Neuron (in vitro differentiated cells): ENCODE data around the gene SAMD4B.

Source experiments
- H2AFZ ChIP-seq: one replicate; pipeline ENCODE4 v1.6.1; 2013; ENCODE audit warnings: low read depth, mild to moderate bottlenecking, inconsistent platforms, low read length, moderate library complexity
- H3K27me3 ChIP-seq: one replicate; pipeline ENCODE4 v1.6.1; 2013; ENCODE audit warnings: low read length; ENCODE audit not compliant: insufficient read depth
- H3K36me3 ChIP-seq: one replicate; pipeline ENCODE4 v1.6.1; 2013; ENCODE audit warnings: low read length; ENCODE audit not compliant: insufficient read depth
- H3K4me1 ChIP-seq: one replicate; pipeline ENCODE4 v1.6.1; 2013; ENCODE audit warnings: low read length; ENCODE audit not compliant: insufficient read depth
- H3K4me3 ChIP-seq: 2 replicates; pipeline ENCODE4 v1.5.1; 2013; ENCODE audit warnings: mild to moderate bottlenecking, low read length, moderate library complexity
- H3K9me3 ChIP-seq: one replicate; pipeline ENCODE4 v1.6.1; 2013; ENCODE audit warnings: low read length

The SAMD4B gene

GRCh38 chr19:39388657-39389056, 46.4 kb downstream of the SAMD4B start:
- H3K36me3 ChIP-seq: peaks cover 63% of the 10 kb centered on the region

GRCh38 chr19:39389631-39390414, 47.6 kb downstream of the SAMD4B start:
- peak overlapping the region; percentile 77 for H3K4me3 ChIP-seq
- peaks cover 57% of the 10 kb centered on the region for H3K36me3 ChIP-seq
- H3K9me3 ChIP-seq: no peaks in the 10 kb centered on the region
- H2AFZ ChIP-seq: no peak overlapping the region
- H3K27me3 ChIP-seq: no peaks in the 10 kb centered on the region
- H3K4me1 ChIP-seq: peaks cover 15% of the 10 kb centered on the region

More at GRCh38 chr19:39388657-39389056, 46.4 kb downstream of the SAMD4B start:
- no peaks in the 10 kb centered on the region for H3K27me3 ChIP-seq
- no peak overlapping the region for H3K4me3 ChIP-seq
- H3K9me3 ChIP-seq: no peaks in the 10 kb centered on the region
- peaks cover 15% of the 10 kb centered on the region for H3K4me1 ChIP-seq
- H2AFZ ChIP-seq: no peak overlapping the region

GRCh38 chr19:39390451-39390750, 48.2 kb downstream of the SAMD4B start:
- H3K4me3 ChIP-seq: peak overlapping the region; percentile 77
- peaks cover 53% of the 10 kb centered on the region for H3K36me3 ChIP-seq
- H3K9me3 ChIP-seq: no peaks in the 10 kb centered on the region
- peaks cover 15% of the 10 kb centered on the region for H3K4me1 ChIP-seq
- H3K27me3 ChIP-seq: no peaks in the 10 kb centered on the region
- H2AFZ ChIP-seq: peak overlapping the region; percentile 16

GRCh38 chr19:39390751-39391437, 48.7 kb downstream of the SAMD4B start, which contains the start of the genes MED29 and PAF1:
TSS of gene MED29 (plus strand) at chr19:39391378. CDS start at chr19:39391423, 45 bp downstream.
TSS of gene PAF1 (minus strand) at chr19:39391106. CDS start at chr19:39390864, 242 bp downstream.
- Histone ChIP-seq H3K4me1 (peaks cover 15% of the 10 kb centered on the region), H2AFZ (peak within 1 kb of the TSS; percentile 16), H3K9me3 (no peaks in the 10 kb centered on the region), H3K36me3 (peaks cover 49% of the 10 kb centered on the region), H3K27me3 (no peaks in the 10 kb centered on the region), H3K4me3 (peak within 1 kb of the TSS; percentile 77)

GRCh38 chr19:39397360-39398296, 55.4 kb downstream of the SAMD4B start:
- Histone ChIP-seq H2AFZ (no peak overlapping the region), H3K9me3 (no peaks in the 10 kb centered on the region), H3K4me1 (peaks cover 12% of the 10 kb centered on the region), H3K36me3 (peaks cover 14% of the 10 kb centered on the region), H3K4me3 (no peak overlapping the region), H3K27me3 (no peaks in the 10 kb centered on the region)

GRCh38 chr19:39398297-39398864, 56.2 kb downstream of the SAMD4B start:
- Histone ChIP-seq H3K4me3 (no peak overlapping the region), H3K4me1 (peaks cover 15% of the 10 kb centered on the region), H3K36me3 (peaks cover 13% of the 10 kb centered on the region), H3K27me3 (no peaks in the 10 kb centered on the region), H2AFZ (no peak overlapping the region), H3K9me3 (no peaks in the 10 kb centered on the region)

- H3K4me3 ChIP-seq: no peak overlapping the region
- no peak overlapping the region for H2AFZ ChIP-seq
- no peaks in the 10 kb centered on the region for H3K9me3 ChIP-seq
- H3K27me3 ChIP-seq: no peaks in the 10 kb centered on the region
- peaks cover 22% of the 10 kb centered on the region for H3K4me1 ChIP-seq
- H3K36me3 ChIP-seq: peaks cover 5% of the 10 kb centered on the region
Observed at GRCh38 chr19:39399668-39400050, 57.4 kb downstream of the SAMD4B start.

- Histone ChIP-seq H3K9me3 (no peaks in the 10 kb centered on the region), H3K36me3 (peaks cover 3% of the 10 kb centered on the region), H3K27me3 (no peaks in the 10 kb centered on the region), H3K4me3 (no peak overlapping the region), H3K4me1 (peaks cover 22% of the 10 kb centered on the region), H2AFZ (no peak overlapping the region)
Observed at GRCh38 chr19:39400061-39400460, 57.8 kb downstream of the SAMD4B start.

GRCh38 chr19:39401070-39401548, 58.9 kb downstream of the SAMD4B start:
- H2AFZ ChIP-seq: no peak overlapping the region
- H3K36me3 ChIP-seq: peaks cover 3% of the 10 kb centered on the region
- H3K4me3 ChIP-seq: no peak overlapping the region
- peaks cover 27% of the 10 kb centered on the region for H3K4me1 ChIP-seq
- no peaks in the 10 kb centered on the region for H3K9me3 ChIP-seq
- H3K27me3 ChIP-seq: no peaks in the 10 kb centered on the region

- Histone ChIP-seq H3K4me3 (peak overlapping the region; percentile 50), H3K36me3 (peaks cover 3% of the 10 kb centered on the region), H3K9me3 (no peaks in the 10 kb centered on the region), H2AFZ (no peak overlapping the region), H3K27me3 (no peaks in the 10 kb centered on the region), H3K4me1 (peaks cover 30% of the 10 kb centered on the region)
Observed at GRCh38 chr19:39401549-39402345, 59.5 kb downstream of the SAMD4B start.

GRCh38 chr19:39402346-39403300, 60.4 kb downstream of the SAMD4B start:
- Histone ChIP-seq H2AFZ (no peak overlapping the region), H3K4me1 (peaks cover 36% of the 10 kb centered on the region), H3K27me3 (no peaks in the 10 kb centered on the region), H3K4me3 (peak overlapping the region; percentile 50), H3K9me3 (no peaks in the 10 kb centered on the region), H3K36me3 (peaks cover 3% of the 10 kb centered on the region)
